K562 (cell line): Measurements from ENCODE around the gene PDK1. TPM values are rescaled to one million over a fixed set of nuclear protein-coding genes. Genes with fewer than 3 reads are reported as not detected.

Source experiments
- ATF6 ChIP-seq: sonication (generic); formaldehyde crosslinking; IDR thresholded peaks from 2 replicates; pipeline ENCODE4 v1.4.0; 2020; ENCODE audit warnings: mild to moderate bottlenecking, missing genetic modification reagents
- ELF4 ChIP-seq: fragments of 450-650 bp; formaldehyde crosslinking; IDR thresholded peaks from 2 replicates; pipeline ENCODE4 v1.4.0; 2022; ENCODE audit warnings: missing genetic modification characterization
- ETS2 ChIP-seq: IDR thresholded peaks from 2 replicates; pipeline ENCODE4 v1.6.1; 2016; ENCODE audit warnings: borderline replicate concordance, missing genetic modification characterization, mild to moderate bottlenecking, moderate library complexity, missing compliant biosample characterization; ENCODE audit not compliant: poor library complexity, severe bottlenecking
- EWSR1 ChIP-seq: fragments of 450-650 bp; IDR thresholded peaks from 2 replicates; pipeline ENCODE4 v1.6.1; 2018; ENCODE audit warnings: borderline replicate concordance, mild to moderate bottlenecking, low read depth, moderate library complexity; ENCODE audit not compliant: partially characterized antibody
- FIP1L1 ChIP-seq: fragments of 200-400 bp; formaldehyde crosslinking; IDR thresholded peaks from 2 replicates; pipeline ENCODE4 v1.6.1; 2018; ENCODE audit warnings: mild to moderate bottlenecking, low read depth, low read length; ENCODE audit not compliant: poor library complexity, severe bottlenecking
- FOXA1 ChIP-seq: fragments of 450-650 bp; IDR thresholded peaks from 2 replicates; pipeline ENCODE4 v1.6.1; 2016; ENCODE audit warnings: mild to moderate bottlenecking, borderline replicate concordance
- GTF2A2 ChIP-seq: IDR thresholded peaks from 2 replicates; pipeline ENCODE4 v1.6.1; 2016; ENCODE audit warnings: mild to moderate bottlenecking, missing genetic modification characterization, missing compliant biosample characterization
- JUN ChIP-seq, 2 experiments: sonication (generic) in 1 of 2; formaldehyde crosslinking in 1 of 2; IDR thresholded peaks; 2 replicates each; pipeline versions ENCODE4 v1.6.1 to v1.8.0; 2012 to 2022; ENCODE audit warnings: borderline replicate concordance in 2 of 2, mild to moderate bottlenecking in 2 of 2, improper control_type of control experiment in 1 of 2, low read depth in 1 of 2, low read length in 1 of 2, missing genetic modification reagents in 1 of 2
- KHSRP ChIP-seq: fragments of 450-650 bp; IDR thresholded peaks from 2 replicates; pipeline ENCODE4 v1.6.1; 2017
- MED1 ChIP-seq: sonication (generic); formaldehyde crosslinking; IDR thresholded peaks from 2 replicates; pipeline ENCODE4 v1.8.1; 2023; ENCODE audit warnings: missing genetic modification reagents, borderline replicate concordance
- NEUROD1 ChIP-seq: fragments of 150-350 bp; IDR thresholded peaks from 2 replicates; pipeline ENCODE4 v1.6.1; 2014; ENCODE audit warnings: borderline replicate concordance, low read length, low read depth; ENCODE audit not compliant: partially characterized antibody
- SP2 ChIP-seq: IDR thresholded peaks from 2 replicates; pipeline ENCODE4 v1.6.1; 2011; ENCODE audit warnings: mild to moderate bottlenecking, low read depth, low read length, moderate library complexity; ENCODE audit not compliant: poor library complexity, severe bottlenecking; ENCODE audit errors: extremely low read depth
- SRSF9 ChIP-seq: fragments of 200-400 bp; formaldehyde crosslinking; IDR thresholded peaks from 2 replicates; pipeline ENCODE4 v1.6.1; 2017; ENCODE audit warnings: low read depth, low read length, borderline replicate concordance
- TCFL5 ChIP-seq: fragments of 250-450 bp; sonication (Bioruptor Pico); conservative IDR thresholded peaks from 2 replicates; pipeline ENCODE4 v1.6.1; 2021; ENCODE audit warnings: mild to moderate bottlenecking, moderate library complexity, matching md5 sums
- TRIM24 ChIP-seq, 2 experiments: fragments of 450-650 bp; IDR thresholded peaks; 2 replicates each; pipeline ENCODE4 v1.6.1; 2016
- TRIM28 ChIP-seq: fragments of 450-650 bp; IDR thresholded peaks from 2 replicates; pipeline ENCODE4 v1.6.1; 2017
- ZBTB17 ChIP-seq: fragments of 450-650 bp; formaldehyde crosslinking; IDR thresholded peaks from 2 replicates; pipeline ENCODE4 v1.4.0; 2020; ENCODE audit warnings: mild to moderate bottlenecking
- ZFX ChIP-seq: sonication (generic); formaldehyde crosslinking; IDR thresholded peaks from 2 replicates; pipeline ENCODE4 v1.8.0; 2022; ENCODE audit warnings: mild to moderate bottlenecking, missing genetic modification reagents, moderate library complexity
- ZNF408 ChIP-seq: fragments of 250-450 bp; sonication (Bioruptor Pico); IDR thresholded peaks from 2 replicates; pipeline ENCODE4 v1.4.0; 2020; ENCODE audit warnings: low read depth, mild to moderate bottlenecking, moderate library complexity
- ZNF830 ChIP-seq: fragments of 250-450 bp; sonication (Bioruptor Pico); IDR thresholded peaks from 2 replicates; pipeline ENCODE4 v1.5.0; 2021; ENCODE audit warnings: mild to moderate bottlenecking
- polyA plus RNA-seq, 8 experiments: library from polyadenylated mRNA; depleted of rRNA in 4 of 8; stranded (reverse) in 5 of 8; unstranded in 3 of 8; fragments of >200 nt; fragmentation: Nextera tagmentation in 2 of 8; fragmentation: Illumina TruSeq in 1 of 8; extraction: Ambion mirVana in 2 of 8; extraction: Trizol in 1 of 8; gene quantifications; 2 replicates each; pipeline versions ENCODE4 v1.2.1 to v1.2.3, GENCODE V29; 2011 to 2014; ENCODE audit warnings: inconsistent platforms in 1 of 8, missing spikeins in 1 of 8
- total RNA-seq, 7 experiments: library from RNA; depleted of rRNA in 6 of 7; stranded (reverse); fragments of >200 nt in 6 of 7; fragmentation: Illumina TruSeq in 2 of 7; extraction: Trizol in 2 of 7; gene quantifications; 2 replicates each; pipeline versions ENCODE4 v1.2.1 to v1.2.3, GENCODE V29; 2011 to 2021; ENCODE audit warnings: low replicate concordance in 1 of 7
- TF ChIP-seq, protein P1 (sequence below): fragments of 200-800 bp; sonication (Bioruptor generic); IDR thresholded peaks from 2 replicates; pipeline ENCODE4 v1.6.1; 2016; ENCODE audit warnings: missing genetic modification characterization, missing compliant biosample characterization

The PDK1 gene
- total and polyA plus RNA-seq, 9 of the 15 experiments (the other 6 are each of a cell fraction or from before 2014, with no cell fraction given), result 3.5 to 176 (median 13.9) TPM

DNA sequence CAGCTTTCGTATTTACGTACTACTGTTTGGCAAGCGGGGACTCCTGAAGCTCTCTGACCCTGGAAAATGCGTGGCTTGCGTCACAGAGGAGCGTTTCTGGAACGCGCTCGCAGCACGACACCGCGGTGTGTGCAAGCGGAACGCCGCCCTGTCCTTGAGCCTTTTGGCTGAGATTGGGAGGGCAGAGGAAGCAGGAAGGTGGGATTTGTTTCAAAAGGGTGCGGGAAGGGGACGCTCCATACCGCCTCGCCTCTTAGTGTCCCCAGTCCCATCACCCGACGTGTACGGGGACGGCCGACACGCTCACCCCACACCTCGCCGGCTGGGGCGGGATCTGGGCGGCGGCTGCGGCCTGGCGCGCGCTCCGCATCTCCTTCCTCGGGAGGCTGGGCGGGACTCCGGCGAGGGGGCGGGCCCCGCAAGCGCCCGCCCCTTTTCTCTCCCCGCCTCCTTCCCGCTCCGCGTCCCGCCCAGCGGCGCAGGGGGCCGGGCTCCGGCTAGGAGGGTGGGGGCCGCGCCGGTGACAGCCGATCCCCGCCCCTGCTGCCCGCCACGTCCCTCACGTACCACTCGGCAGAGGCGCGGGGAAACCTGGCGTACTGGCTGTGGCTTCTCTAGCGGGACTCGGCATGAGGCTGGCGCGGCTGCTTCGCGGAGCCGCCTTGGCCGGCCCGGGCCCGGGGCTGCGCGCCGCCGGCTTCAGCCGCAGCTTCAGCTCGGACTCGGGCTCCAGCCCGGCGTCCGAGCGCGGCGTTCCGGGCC lies at the start of gene PDK1 (continued):
- TF ChIP-seq SRSF9 (no peak), GTF2A2 (no peak), ATF6 (CRISPR knock-in tag) (no peak), ZNF408 (CRISPR knock-in tag) (no peak), JUN (IDR thresholded peaks at IDR 0.05; ENCODE audit: borderline replicate concordance, low read depth, low read length) (peak; percentile 4; the same call in 1 of the 2 replicates), JUN (CRISPR knock-in tag; IDR thresholded peaks at IDR 0.05; ENCODE audit: borderline replicate concordance) (no peak), ZNF830 (0 out of 2 replicates have a peak, but pooled peaks have one; percentile 70), SP2 (no peak), MED1 (no peak), ELF4 (CRISPR knock-in tag) (peak; percentile 74; the same call in 1 of the 2 replicates), FIP1L1 (peak; percentile 86), NEUROD1 (peak; percentile 13), KHSRP (no peak), TCFL5 (no peak), ETS2 (no peak), EWSR1 (no peak), TRIM28 (no peak), ZBTB17 (CRISPR knock-in tag) (peak; percentile 64; the same call in 1 of the 2 replicates), FOXA1 (no peak), ZFX (CRISPR knock-in tag) (peak; percentile 86), TRIM24 (IDR thresholded peaks at IDR 0.05) (peak in 1 of 2 experiments; percentile 72; a peak in 2 of 4 replicates)
- TF ChIP-seq, protein P1, sequence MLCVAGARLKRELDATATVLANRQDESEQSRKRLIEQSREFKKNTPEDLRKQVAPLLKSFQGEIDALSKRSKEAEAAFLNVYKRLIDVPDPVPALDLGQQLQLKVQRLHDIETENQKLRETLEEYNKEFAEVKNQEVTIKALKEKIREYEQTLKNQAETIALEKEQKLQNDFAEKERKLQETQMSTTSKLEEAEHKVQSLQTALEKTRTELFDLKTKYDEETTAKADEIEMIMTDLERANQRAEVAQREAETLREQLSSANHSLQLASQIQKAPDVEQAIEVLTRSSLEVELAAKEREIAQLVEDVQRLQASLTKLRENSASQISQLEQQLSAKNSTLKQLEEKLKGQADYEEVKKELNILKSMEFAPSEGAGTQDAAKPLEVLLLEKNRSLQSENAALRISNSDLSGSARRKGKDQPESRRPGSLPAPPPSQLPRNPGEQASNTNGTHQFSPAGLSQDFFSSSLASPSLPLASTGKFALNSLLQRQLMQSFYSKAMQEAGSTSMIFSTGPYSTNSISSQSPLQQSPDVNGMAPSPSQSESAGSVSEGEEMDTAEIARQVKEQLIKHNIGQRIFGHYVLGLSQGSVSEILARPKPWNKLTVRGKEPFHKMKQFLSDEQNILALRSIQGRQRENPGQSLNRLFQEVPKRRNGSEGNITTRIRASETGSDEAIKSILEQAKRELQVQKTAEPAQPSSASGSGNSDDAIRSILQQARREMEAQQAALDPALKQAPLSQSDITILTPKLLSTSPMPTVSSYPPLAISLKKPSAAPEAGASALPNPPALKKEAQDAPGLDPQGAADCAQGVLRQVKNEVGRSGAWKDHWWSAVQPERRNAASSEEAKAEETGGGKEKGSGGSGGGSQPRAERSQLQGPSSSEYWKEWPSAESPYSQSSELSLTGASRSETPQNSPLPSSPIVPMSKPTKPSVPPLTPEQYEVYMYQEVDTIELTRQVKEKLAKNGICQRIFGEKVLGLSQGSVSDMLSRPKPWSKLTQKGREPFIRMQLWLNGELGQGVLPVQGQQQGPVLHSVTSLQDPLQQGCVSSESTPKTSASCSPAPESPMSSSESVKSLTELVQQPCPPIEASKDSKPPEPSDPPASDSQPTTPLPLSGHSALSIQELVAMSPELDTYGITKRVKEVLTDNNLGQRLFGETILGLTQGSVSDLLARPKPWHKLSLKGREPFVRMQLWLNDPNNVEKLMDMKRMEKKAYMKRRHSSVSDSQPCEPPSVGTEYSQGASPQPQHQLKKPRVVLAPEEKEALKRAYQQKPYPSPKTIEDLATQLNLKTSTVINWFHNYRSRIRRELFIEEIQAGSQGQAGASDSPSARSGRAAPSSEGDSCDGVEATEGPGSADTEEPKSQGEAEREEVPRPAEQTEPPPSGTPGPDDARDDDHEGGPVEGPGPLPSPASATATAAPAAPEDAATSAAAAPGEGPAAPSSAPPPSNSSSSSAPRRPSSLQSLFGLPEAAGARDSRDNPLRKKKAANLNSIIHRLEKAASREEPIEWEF (CRISPR knock-in tag), result no peak
